Stomach (tissue), 9 donors: ENCODE measurements around the gene OR1B1. TPM values are rescaled to one million over a fixed set of nuclear protein-coding genes. Genes with fewer than 3 reads are reported as not detected.
"Not testable (repeated sequence)": the region's sequence is repeated elsewhere in the genome, so short reads cannot be mapped to it uniquely, and the experiment has no call there.

Experiments used
- DNase-seq, 2 donors: peaks; one replicate each; pipeline versions ENCODE4 v3.0.0 to v3.0.0-alpha.2; 2013 to 2019
- H3K27ac ChIP-seq, 5 donors: fragments of 200-600 bp in 4 of 5; sonication (generic) in 4 of 5; one replicate each; pipeline ENCODE4 v1.5.1; 2013 to 2019; ENCODE audit warnings: mild to moderate bottlenecking in 1 of 5, moderate library complexity in 1 of 5
- H3K27me3 ChIP-seq, 3 donors: fragments of 200-600 bp; sonication (generic); one replicate each; pipeline ENCODE4 v1.5.1; 2017 to 2019; ENCODE audit warnings: mixed run types in 1 of 3
- H3K36me3 ChIP-seq, 4 donors: fragments of 200-600 bp; sonication (generic); 1 replicate in 3 of 4; 2 replicates in 1 of 4; pipeline ENCODE4 v1.5.1; 2016 to 2019
- H3K4me1 ChIP-seq, 4 donors: fragments of 200-600 bp; sonication (generic); one replicate each; pipeline ENCODE4 v1.5.1; 2016 to 2019
- H3K4me3 ChIP-seq, 4 donors: fragments of 200-600 bp; sonication (generic) in 3 of 4; one replicate each; pipeline ENCODE4 v1.5.1; 2016 to 2019; ENCODE audit warnings: mild to moderate bottlenecking in 1 of 4
- H3K9me3 ChIP-seq, 4 donors: fragments of 200-600 bp; sonication (generic); one replicate each; pipeline ENCODE4 v1.5.1; 2016 to 2019
- EP300 ChIP-seq: sonication (generic); formaldehyde crosslinking; IDR thresholded peaks from one replicate; pipeline ENCODE4 v1.6.1; 2017; ENCODE audit warnings: antibody characterized with exemption
- POLR2A ChIP-seq, 4 donors: fragments of 450-650 bp; IDR thresholded peaks; one replicate each; pipeline ENCODE4 v1.6.1; 2016; ENCODE audit warnings: antibody characterized with exemption in 4 of 4, control low read depth in 2 of 4, mild to moderate bottlenecking in 1 of 4, moderate library complexity in 1 of 4
- POLR2AphosphoS5 ChIP-seq, 3 donors: sonication (generic); formaldehyde crosslinking; IDR thresholded peaks; one replicate each; pipeline ENCODE4 v1.6.1; 2016; ENCODE audit warnings: antibody characterized with exemption in 3 of 3
- WGBS, 5 donors: extraction: QIAGEN DNeasy Blood & Tissue Kit in 3 of 5; methylation state at CpG; one replicate each; pipeline versions ENCODE4 v1.1.5 to v1.1.7; 2013 to 2018; 5-methylcytosine and 5-hydroxymethylcytosine counted together
- intact Hi-C: fragments of 100-400 bp; cut with DNase I; formaldehyde crosslinking; loops from one replicate; pipeline ENCODE4 v1.15.1; 2023; ENCODE audit warnings: low total_unique reads
- polyA plus RNA-seq, 3 donors: library from polyadenylated mRNA; stranded (reverse); fragments of 200-250 nt; gene quantifications; one replicate each; pipeline ENCODE4 v1.2.3, GENCODE V29; 2013
- total RNA-seq, 5 donors: library from RNA; depleted of rRNA; stranded (reverse); fragments of >200 nt; gene quantifications; one replicate each; pipeline versions ENCODE4 v1.1.0 to v1.2.3, GENCODE V29; 2014 to 2016
- TF ChIP-seq, protein P1 (sequence below), 7 experiments: fragments of 450-650 bp in 4 of 7; fragments of 200-600 bp in 3 of 7; sonication (generic) in 3 of 7; IDR thresholded peaks; one replicate each; pipeline ENCODE4 v1.5.1; 2016 to 2019; ENCODE audit warnings: antibody characterized with exemption in 7 of 7, control low read depth in 2 of 7, mild to moderate bottlenecking in 1 of 7
- donor health status: healthy with polysubstance abuse.
- donor health status: Bipolar disorder and iron deficiency.
- donor health status: healthy.

Gene OR1B1
- total and polyA plus RNA-seq, 8 donors = 0.73 TPM; not detected in 7

DNA sequence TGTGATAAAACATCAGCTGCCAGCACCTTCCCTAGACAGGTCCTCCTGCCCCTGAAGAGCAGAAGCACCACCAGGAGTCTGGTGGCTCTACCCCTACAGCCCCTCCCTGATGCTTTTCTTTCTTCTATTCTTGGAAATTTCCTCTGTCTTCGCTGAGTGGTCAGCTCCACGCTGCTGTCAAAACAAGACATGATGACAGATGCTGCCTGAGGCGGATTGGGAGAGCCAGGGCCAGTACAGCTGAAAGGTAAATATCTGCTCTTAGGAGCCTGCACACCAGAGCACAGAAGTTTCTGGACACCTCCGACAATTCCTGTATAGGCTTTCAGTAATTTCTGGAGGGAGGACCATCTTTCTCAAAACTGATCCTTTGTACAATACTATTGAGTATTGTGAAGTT is 47.6 kb downstream of the OR1B1 start:
- Histone ChIP-seq H3K36me3 (no peaks in the 10 kb centered on the region), H3K27me3 (no peaks in the 10 kb centered on the region), H3K4me1 (no peaks in the 10 kb centered on the region), H3K27ac (no peak overlapping the region), H3K4me3 (no peak overlapping the region), H3K9me3 (no peaks in the 10 kb centered on the region)
- no peak for DNase-seq
- intact Hi-C loops = no loop called here
- TF ChIP-seq, protein P1, sequence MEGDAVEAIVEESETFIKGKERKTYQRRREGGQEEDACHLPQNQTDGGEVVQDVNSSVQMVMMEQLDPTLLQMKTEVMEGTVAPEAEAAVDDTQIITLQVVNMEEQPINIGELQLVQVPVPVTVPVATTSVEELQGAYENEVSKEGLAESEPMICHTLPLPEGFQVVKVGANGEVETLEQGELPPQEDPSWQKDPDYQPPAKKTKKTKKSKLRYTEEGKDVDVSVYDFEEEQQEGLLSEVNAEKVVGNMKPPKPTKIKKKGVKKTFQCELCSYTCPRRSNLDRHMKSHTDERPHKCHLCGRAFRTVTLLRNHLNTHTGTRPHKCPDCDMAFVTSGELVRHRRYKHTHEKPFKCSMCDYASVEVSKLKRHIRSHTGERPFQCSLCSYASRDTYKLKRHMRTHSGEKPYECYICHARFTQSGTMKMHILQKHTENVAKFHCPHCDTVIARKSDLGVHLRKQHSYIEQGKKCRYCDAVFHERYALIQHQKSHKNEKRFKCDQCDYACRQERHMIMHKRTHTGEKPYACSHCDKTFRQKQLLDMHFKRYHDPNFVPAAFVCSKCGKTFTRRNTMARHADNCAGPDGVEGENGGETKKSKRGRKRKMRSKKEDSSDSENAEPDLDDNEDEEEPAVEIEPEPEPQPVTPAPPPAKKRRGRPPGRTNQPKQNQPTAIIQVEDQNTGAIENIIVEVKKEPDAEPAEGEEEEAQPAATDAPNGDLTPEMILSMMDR (IDR thresholded peaks at IDR 0.05) = no peak
- no peak for TF ChIP-seq POLR2A (IDR thresholded peaks at IDR 0.05)
- TF ChIP-seq EP300 = no peak
- no peak for TF ChIP-seq POLR2AphosphoS5 (IDR thresholded peaks at IDR 0.05)
- WGBS, 5 donors = 61 to 75% (median 64%) methylated on average over 4 of the region's 4 CpGs

DNA sequence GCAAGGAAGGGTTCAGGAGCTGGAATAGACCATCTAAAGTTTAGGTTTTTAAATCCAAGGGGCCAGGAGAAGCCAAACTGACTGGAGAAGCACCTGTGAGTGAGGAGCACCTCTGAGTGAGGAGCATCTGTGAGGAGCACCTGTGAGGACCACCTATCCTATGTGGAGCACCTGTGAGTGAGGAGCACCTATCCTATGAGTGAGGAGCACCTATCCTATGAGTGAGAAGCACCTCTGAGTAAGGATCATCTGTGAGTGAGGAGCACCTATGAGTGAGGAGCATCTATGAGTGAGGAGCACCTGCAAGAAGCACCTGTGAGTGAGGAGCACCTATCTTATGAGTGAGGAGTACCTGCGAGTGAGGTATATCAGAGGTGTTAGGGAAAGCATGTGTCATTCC is 50.8 kb downstream of the OR1B1 start:
- 65 to 94% (median 93%) methylated on average over 1 of the region's 1 CpG for WGBS, 5 donors
- Histone ChIP-seq H3K4me3 (no peak overlapping the region), H3K9me3 (peaks cover 0 to 5% (median 0%) of the 10 kb centered on the region in 4 donors), H3K36me3 (no peaks in the 10 kb centered on the region), H3K4me1 (no peaks in the 10 kb centered on the region), H3K27ac (no peak overlapping the region), H3K27me3 (no peaks in the 10 kb centered on the region)
- no peak for DNase-seq
- intact Hi-C loops = no loop called here
- TF ChIP-seq POLR2AphosphoS5 (IDR thresholded peaks at IDR 0.05) (no peak), EP300 (no peak), POLR2A (IDR thresholded peaks at IDR 0.05) (no peak)
- TF ChIP-seq, protein P1 (IDR thresholded peaks at IDR 0.05) = no peak

DNA sequence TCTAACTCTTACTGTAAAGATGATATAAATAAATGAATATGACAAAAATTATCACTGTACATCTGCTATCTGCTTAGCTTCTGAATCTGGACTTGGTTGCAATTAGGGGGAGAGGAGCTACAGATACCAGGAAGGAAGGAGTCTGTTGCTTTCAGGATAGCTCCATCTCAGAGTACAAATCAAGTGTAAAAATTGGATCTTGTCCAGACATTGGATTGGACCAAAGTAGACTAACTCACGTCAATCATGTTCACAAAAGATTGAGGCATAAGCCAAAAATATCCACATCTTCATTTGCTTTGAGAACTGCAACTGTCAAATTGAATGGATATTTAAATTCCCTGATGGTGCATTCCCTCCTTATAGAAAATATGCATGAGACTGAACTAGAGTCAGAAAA is 51.7 kb downstream of the OR1B1 start:
- intact Hi-C loops = no loop called here
- no peaks in the 10 kb centered on the region for H3K27me3 ChIP-seq
- DNase-seq = no peak
- no peak overlapping the region for H3K4me3 ChIP-seq
- no peak overlapping the region for H3K27ac ChIP-seq
- H3K9me3 ChIP-seq = peaks cover 0 to 6% (median 2%) of the 10 kb centered on the region in 4 donors
- TF ChIP-seq POLR2A (IDR thresholded peaks at IDR 0.05) = no peak
- TF ChIP-seq EP300 = no peak
- TF ChIP-seq POLR2AphosphoS5 (IDR thresholded peaks at IDR 0.05) = no peak
- no peaks in the 10 kb centered on the region for H3K4me1 ChIP-seq
- 39 to 58% (median 53%) methylated on average over 1 of the region's 1 CpG for WGBS, 5 donors
- H3K36me3 ChIP-seq = no peaks in the 10 kb centered on the region

DNA sequence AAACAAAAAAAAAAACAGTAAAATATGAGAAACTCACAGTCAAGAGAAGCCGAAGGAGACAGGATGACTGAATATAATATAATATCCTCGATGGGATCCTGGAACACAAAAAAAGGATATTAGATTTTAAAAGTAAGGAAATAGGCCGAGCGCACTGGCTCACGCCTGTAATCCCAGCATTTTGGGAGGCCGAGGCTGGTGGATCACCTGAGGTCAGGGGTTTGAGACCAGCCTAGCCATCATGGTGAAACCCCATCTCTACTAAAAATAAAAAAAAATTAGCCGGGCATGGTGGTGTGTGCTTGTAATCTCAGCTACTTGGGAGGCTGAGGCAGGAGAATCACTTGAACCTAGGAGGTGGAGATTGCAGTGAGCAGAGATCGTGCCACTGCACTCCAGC is 74.1 kb downstream of the OR1B1 start, which contains the start of gene OR1L8:
Gene OR1L8 (minus strand): TSS at position 101 of the 400 bp plus-strand sequence. CDS start 14,907 bp downstream, outside the sequence.
- H3K4me1 ChIP-seq, H3K27me3 ChIP-seq, H3K9me3 ChIP-seq, DNase-seq, H3K36me3 ChIP-seq, H3K27ac ChIP-seq, intact Hi-C loops, H3K4me3 ChIP-seq: not testable (repeated sequence)
- 88 to 93% (median 90%) methylated on average over 8 of the region's 8 CpGs for WGBS, 5 donors

DNA sequence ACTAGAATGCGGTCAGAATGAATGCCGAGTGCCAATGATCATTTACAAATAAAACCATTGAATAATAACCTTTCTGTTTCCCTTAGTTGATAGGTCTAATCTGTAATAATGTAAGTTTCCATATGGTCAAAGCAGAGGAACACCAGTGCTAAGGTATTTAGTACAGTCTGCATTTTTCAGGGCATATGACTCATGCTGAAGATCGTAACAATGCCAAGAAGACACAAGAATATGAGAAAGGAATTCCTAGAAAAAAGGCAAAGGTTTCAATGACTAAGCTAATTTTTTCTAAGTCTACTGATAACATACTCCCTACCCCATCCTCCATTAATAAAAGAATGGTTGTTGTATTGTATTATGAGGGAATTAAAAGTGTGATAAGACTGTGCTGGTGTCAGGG is 77.1 kb downstream of the OR1B1 start:
- Histone ChIP-seq H3K9me3 (no peaks in the 10 kb centered on the region), H3K4me1 (no peaks in the 10 kb centered on the region), H3K27ac (no peak overlapping the region), H3K4me3 (no peak overlapping the region), H3K36me3 (no peaks in the 10 kb centered on the region), H3K27me3 (no peaks in the 10 kb centered on the region)
- 70 to 80% (median 77%) methylated on average over 3 of the region's 3 CpGs for WGBS, 5 donors
- no peak for DNase-seq
- intact Hi-C loops = no loop called here
- TF ChIP-seq, protein P1 (IDR thresholded peaks at IDR 0.05) = no peak
- no peak for TF ChIP-seq POLR2AphosphoS5 (IDR thresholded peaks at IDR 0.05)
- no peak for TF ChIP-seq POLR2A (IDR thresholded peaks at IDR 0.05)
- TF ChIP-seq EP300 = no peak
